ENCODE data around the gene EYA2.
"Not testable (repeated sequence)": the region's sequence is repeated elsewhere in the genome, so short reads cannot be mapped to it uniquely, and the experiment has no call there.

EYA2 gene

GRCh38 chr20:47144463-47144862, 249.8 kb downstream of the EYA2 start:
- DNase-seq: no peak

DNA sequence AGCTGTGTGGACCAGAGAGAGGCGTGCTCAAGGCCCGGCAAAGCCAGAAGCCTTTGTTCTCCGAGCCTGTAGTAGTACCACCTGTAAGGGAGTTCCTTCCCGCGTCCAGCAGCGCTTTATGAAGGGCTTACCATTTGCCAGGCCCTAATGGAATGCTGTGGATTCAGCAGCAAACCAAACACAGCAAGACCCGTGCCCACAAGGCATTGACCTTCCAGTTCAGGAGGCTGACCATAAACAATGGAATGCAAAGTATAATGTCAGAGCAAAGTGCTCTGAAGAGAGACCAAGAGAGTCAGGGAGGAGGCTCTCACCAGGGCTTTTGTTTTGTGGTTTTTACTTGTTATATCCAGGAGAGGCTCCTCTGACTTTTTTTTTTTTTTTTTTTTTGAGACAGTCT, 252.0 kb downstream of the EYA2 start:
- no peak for DNase-seq

DNA sequence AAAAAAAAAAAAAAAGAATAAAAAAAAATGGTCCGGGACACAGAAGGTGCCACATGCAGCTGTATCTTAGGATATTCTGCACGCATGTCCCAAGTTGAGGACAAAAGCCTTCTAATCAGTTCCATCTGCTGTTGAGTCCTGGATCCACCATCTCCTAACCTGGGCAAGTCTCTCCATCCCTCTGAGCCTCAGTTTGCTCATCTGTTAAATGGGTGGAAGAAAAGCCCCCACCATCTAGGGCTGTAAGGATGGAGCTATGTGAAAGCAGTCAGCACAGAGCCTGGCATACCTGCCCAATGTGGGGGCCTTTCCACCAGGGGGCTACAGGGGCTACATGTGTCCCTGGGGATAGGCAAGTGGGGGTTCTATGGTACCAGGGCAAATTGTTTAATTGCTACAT, 253.4 kb downstream of the EYA2 start:
- DNase-seq: no peak

DNA sequence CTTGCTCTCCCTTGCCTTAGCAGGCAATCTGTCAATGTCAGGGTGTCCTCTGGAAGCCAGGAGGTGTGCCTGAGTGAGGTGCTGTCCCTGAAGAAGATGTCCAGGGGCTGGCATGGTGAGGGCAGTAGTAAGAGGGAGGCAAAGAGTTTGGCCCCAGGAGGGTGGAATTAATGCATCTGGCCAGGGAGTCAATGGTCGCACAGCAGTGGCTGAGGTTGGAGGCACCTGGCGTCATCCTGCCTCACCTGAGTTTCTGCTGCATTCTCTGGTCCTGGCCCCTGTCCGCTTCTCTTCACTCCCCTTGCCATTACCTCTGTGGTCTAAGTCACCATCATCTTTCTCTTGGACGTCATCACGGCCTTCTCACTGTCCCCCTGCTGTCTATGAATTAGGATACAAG, 255.3 kb downstream of the EYA2 start:
- no peak for DNase-seq

GRCh38 chr20:47150403-47151152, 255.9 kb downstream of the EYA2 start:
- DNase-seq: peak; percentile 51

DNA sequence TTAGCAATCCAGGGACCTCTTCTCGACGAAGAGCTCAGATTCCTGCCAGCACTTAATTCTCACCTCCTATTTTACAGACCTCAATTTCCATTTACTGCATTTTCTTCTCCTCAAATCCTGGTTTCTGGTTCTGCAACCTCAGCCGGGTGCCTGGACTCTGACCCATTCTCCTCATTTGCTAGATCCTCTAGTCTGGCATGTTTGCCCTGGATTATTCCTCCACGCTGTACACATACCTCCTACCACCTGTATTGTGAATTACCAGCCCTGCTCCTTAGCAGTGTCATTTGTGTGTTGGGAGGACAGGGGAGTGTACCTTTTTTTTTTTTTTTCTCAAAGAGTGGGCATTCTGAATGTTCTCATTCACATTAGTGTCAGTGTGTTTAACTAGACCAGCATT, 257.4 kb downstream of the EYA2 start:
- DNase-seq: no peak

DNA sequence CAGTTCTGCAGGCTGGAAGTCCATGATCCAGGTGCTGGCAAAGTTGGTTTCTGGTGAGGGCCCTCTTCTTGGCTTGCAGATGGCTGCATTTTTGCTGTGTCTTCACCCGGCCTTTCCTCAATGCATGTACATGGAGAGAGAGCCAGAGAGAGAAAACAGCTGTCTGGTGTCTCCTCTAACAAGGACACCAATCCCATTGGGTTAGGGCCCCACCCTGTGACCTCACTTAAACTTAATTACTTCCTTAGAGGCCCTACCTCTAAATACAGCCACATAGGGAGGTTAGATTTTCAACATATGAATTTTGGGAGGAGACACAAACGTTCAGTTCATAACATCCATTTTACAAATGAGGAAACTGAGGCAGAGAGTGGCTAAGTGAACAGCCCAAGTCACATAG, 259.4 kb downstream of the EYA2 start:
- no peak for DNase-seq

GRCh38 chr20:47156301-47157137, 261.9 kb downstream of the EYA2 start:
- no peak for DNase-seq

GRCh38 chr20:47159166-47159565, 264.5 kb downstream of the EYA2 start:
- no peak for DNase-seq

- no peak for DNase-seq
Observed at GRCh38 chr20:47160240-47160639, 265.6 kb downstream of the EYA2 start.

- no peak for DNase-seq
Observed at GRCh38 chr20:47160992-47161391, 266.3 kb downstream of the EYA2 start.

DNA sequence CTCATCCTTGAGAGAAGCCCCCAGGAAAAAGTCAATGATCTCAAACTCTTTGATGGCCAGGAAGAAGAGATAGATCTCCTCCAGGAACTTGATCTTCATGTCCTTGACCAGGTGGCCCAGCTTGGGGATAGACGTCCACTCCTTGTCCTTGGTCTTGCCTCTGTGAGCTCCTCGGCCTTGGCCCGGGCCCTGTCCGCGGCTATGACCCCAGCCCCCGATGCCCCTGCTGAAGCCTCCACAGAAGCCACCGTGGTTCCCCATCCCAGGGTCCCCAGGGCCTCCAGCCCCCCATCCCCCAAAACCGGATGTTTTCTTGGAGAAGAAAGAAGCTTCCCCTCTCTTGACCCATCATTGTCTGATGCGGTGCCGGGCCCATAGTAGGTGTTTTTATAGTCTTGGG, 266.8 kb downstream of the EYA2 start:
- no peak for DNase-seq

DNA sequence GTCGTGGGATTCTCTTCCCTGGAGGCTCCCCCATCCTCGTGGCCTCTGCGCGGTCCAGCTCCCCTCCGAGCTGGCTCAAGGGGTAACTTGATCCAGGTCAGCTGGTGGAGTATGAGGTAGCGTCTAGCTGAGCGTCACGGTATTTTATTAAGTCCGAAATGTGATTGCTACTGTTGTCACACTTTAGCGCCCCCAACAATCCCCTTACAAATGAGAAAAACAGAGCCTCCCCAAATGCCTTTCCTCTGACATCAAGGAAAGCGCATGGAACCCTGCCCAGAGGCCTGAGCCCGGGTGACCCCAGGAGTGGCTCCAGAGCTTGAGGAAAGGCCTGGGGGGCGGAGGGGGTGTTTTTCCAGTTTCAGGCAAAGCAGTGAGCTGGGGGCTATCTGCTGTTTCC, 269.5 kb downstream of the EYA2 start:
- DNase-seq: peak; percentile 59

DNA sequence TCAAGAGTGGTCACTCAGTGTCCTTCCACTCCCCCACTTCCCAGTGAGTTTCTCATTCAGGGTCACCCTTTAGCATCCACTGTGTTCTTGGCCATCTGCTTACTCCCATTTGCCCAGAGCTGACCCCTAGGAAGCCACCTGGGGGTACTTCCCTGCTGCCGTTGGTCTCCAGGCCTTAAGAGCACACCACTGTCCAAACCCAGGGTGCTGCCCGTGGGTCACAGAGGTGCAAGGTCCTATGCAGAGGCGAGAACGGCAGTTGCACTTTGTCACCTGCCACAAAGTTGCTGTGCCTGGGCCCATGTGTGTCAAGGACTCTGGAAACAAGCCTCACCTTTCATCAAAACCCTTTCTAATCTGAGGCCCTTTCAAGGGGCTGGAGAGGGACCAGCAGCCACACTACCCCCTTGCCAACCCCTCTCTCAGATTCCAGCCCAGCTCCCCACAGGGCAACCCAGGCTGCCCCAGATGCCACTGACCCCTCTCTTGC, 270.8 kb downstream of the EYA2 start:
- DNase-seq: no peak

- no peak for DNase-seq
Observed at GRCh38 chr20:47167846-47168245, 273.2 kb downstream of the EYA2 start.

- no peak for DNase-seq
Observed at GRCh38 chr20:47172579-47172978, 277.9 kb downstream of the EYA2 start.

GRCh38 chr20:47173596-47174216, 279.1 kb downstream of the EYA2 start:
- DNase-seq: no peak

DNA sequence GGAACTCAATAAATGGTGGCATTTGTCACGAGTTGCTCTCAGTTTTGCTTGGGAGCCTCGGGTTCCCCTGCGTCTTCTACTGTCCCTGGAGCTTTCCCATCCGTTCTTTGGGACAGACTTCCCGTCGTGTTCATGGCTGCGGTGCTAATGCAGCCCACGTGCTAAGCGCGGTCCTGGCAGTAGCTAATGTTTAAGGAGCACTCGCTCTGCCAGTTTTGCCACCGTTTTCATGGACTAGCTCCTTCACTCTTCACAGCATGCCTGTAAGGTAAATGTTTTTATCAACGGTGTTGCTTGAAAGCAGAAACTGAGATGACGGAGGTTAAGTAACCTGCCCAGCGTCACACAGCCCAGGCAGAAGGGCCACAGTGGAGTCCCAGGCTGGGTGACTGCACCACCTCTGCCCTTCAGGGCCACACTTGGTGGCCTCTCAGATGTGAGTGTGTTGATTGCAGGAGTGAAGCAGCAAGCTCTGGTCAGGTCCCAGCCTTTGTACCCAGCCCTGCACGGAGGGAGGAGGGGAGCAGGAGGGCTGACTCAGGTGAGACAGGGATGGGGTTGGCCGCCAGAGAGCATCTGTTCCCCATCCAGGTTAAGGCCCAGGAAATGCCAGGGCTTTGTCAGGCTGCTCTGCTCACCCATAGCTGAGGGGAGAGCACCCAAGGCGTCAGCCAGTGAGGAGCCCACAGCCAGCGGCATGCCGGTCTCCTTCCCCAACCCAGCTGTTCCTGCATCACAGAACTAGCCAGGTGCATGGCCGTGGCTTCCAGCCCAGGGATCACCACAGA, 280.0 kb downstream of the EYA2 start:
- DNase-seq: no peak

DNA sequence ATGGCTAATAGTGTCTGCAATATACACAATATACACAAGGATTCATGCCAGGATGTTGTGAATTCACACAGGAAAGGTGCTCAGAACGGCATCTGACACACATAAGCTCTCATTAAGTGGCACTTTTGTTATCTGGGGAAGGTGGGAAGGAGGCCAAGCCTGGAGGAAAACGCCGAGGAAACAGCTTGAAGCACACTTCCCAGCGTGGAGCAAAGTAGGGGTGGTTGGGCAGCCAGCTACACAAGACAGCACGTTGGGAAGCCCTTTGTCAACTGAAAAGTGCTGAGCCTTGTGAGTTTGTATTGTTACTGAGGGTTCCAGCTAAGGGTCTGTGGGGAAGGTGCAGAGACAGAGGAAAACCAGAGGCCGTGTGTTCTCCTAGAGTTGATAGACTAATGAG, 280.9 kb downstream of the EYA2 start:
- DNase-seq: no peak

DNA sequence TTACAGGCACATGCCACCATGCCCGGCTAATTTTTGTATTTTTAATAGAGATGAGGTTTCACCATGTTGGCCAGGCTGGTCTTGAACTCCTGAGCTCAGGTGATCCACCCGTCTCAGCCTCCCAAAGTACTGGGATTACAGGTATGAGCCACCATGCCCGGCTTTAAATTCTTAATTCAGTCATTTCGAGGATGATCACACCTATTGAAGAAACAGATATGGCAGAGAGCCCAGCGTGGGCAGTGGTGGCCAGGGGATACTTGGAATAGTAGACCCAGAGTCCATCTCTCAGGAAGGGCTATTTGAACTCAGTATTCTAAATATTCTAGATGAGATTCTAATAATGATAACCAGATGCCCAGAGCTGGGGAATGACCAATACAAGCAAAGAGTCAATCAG, 281.6 kb downstream of the EYA2 start:
- not testable (repeated sequence) for DNase-seq

DNA sequence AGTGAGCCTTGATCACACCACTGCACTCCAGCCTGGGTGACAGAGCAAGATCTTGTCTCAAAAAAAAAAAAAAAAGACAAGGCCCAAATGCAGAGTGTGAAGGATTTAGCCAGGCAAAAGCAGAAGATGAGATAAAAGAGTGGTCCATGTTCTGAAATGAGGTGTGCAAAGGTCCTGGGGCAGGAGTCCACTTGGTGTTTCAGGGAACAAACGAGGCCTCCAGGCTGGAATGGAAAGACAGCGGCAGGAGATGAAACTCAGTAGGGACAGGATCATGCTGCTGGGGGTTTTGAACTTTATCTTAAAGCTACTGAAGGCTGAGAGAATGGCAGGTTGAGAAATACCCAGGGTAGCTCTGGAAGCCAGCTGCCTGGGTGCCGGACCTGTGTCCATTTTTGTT, 283.6 kb downstream of the EYA2 start:
- DNase-seq: no peak

DNA sequence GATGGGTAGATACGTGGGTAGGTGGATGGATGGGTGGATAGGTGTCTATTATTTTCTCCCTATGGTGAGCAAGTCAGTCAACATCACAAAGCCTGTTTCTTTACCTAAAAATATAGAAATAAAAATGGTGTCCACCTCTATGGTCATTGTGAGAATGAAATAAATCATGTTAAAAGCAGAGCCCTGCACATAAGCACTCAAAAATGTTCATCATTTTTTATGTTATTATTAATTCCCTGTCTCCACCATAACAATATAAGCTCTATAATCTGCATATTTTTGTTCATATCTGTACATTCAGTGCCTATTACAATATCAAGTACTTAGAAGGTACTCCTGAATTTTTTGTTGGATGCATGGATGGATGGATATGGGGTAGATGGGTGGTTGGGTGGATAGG, 284.2 kb downstream of the EYA2 start:
- DNase-seq: no peak

Data from right kidney (tissue), 1 donor.